Mucosa of descending colon (tissue), 3 donors: ENCODE data around the gene TMEM62. TPM values are rescaled to one million over a fixed set of nuclear protein-coding genes. Genes with fewer than 3 reads are reported as not detected.

ENCODE experiments used
- ATAC-seq: fragments of 200-7000 bp; cut with Tn5 transposase; one replicate; pipeline ENCODE4 v1.9.1; 2020; ENCODE audit warnings: mild to moderate bottlenecking, moderate library complexity
- DNase-seq, 3 donors: peaks; one replicate each; pipeline ENCODE4 v3.0.0-alpha.2; 2020
- H3K36me3 ChIP-seq: fragments of 200-600 bp; one replicate; pipeline ENCODE4 v1.8.0; 2021; ENCODE audit warnings: low read depth, mild to moderate bottlenecking
- H3K4me1 ChIP-seq: fragments of 200-600 bp; one replicate; pipeline ENCODE4 v1.8.0; 2021; ENCODE audit warnings: low read depth, mild to moderate bottlenecking
- H3K4me3 ChIP-seq: fragments of 200-600 bp; one replicate; pipeline ENCODE4 v1.8.0; 2021; ENCODE audit warnings: mild to moderate bottlenecking
- H3K9me3 ChIP-seq: fragments of 200-600 bp; one replicate; pipeline ENCODE4 v1.8.0; 2021; ENCODE audit warnings: mild to moderate bottlenecking
- CTCF ChIP-seq: fragments of 200-600 bp; IDR thresholded peaks from one replicate; pipeline ENCODE4 v1.8.0; 2022; ENCODE audit warnings: antibody characterized with exemption, mild to moderate bottlenecking
- intact Hi-C, 2 donors: fragments of 100-400 bp; cut with DNase I in 1 of 2; cut with micrococcal nuclease in 1 of 2; formaldehyde crosslinking; loops; one replicate each; pipeline versions ENCODE4 v1.11.0 to v1.11.1; 2022; cut with DNase I, micrococcal nuclease
- total RNA-seq, 3 donors: library from RNA; stranded (reverse); fragmentation: NEBNext Ultra II Directional in 2 of 3; extraction: Animal tissue kit (Norgen Biotek cat#: 25700) in 2 of 3; gene quantifications; one replicate each; pipeline versions ENCODE4 v1.2.1 to v1.2.4, GENCODE V29; 2021 to 2023
- donor health status: DM: no; HTN: no; CAD: no; lungs with moderate emphysema.
- donor health status: DM: no; HTN: no; CAD: no.
- donor health status: DM: no; HTN: yes; CAD: no.

The TMEM62 gene
- total RNA-seq, 3 donors from 2014 or later = 26.8 to 43.7 (median 34.9) TPM

DNA sequence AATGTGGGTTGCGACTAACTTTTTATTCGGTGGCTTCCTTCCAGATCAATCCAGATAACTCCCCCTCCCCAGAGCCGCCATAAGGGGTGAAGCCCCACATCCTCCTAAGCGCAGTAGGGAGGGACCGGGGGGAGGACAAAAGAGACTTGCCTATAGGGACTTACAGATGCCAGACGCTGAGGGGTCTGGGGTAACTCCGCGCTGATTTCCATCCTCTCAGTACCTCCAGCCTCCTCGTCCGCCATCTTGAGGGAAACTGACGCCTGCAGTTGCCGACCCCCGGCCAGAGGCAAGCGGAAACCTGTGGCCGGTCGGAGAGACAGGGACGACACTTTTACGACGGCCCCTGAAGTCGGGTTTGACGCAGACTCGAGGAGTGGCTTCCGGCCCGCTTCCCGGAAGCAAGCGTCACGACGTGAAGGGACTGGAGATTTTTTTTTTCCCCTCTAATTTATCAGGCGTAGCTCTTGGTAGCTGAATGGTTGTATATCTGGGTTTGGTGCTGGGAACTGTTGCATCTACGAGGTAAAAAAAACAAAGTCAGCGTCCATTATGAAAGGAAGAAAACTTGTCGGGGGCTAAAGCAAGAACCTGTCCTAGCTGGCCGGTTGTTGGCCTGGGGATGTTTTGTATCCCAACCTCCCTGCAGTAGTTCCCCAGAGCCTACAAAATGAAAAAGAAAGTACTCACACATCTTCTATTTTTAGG, 27.5 kb upstream of the TMEM62 start, which contains the start of gene UBR1:
UBR1 (minus strand) TSS at position 261 of the 708 bp plus-strand sequence; CDS start at position 245, 16 bp downstream.
- ATAC-seq (peak; percentile 99), DNase-seq (peak; percentile 89 to 95 (median 90))
- Histone ChIP-seq H3K4me3 (peak within 1 kb of the TSS; percentile 61), H3K36me3 (no peaks in the 10 kb centered on the region), H3K9me3 (no peaks in the 10 kb centered on the region), H3K4me1 (peaks cover 13% of the 10 kb centered on the region)
- no peak for TF ChIP-seq CTCF
- intact Hi-C loops = no loop called here

DNA sequence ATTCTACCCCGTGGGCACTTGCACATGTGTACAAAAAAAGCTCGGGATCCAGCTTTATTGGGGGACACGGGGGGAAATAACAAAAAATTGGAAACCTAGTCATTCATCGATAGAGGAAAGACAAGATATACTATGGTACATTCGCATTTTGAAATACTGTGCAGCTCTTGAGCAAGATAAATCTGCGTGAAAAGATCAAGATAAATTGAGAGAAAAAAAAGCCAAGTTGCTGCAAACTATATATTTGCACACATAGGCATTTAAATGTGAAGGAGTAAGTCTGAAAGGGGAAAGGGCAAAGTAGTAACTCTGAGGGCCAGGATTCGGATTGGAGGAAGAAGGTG, 26.9 kb upstream of the TMEM62 start:
- Histone ChIP-seq H3K36me3 (no peaks in the 10 kb centered on the region), H3K4me1 (peaks cover 13% of the 10 kb centered on the region), H3K4me3 (no peak overlapping the region), H3K9me3 (no peaks in the 10 kb centered on the region)
- no peak for TF ChIP-seq CTCF
- ATAC-seq (no peak), DNase-seq (no peak)
- intact Hi-C loops = no loop called here

- Histone ChIP-seq H3K4me1 (peaks cover 13% of the 10 kb centered on the region), H3K9me3 (no peaks in the 10 kb centered on the region), H3K36me3 (no peaks in the 10 kb centered on the region), H3K4me3 (no peak overlapping the region)
- no peak for TF ChIP-seq CTCF
- ATAC-seq = no peak
- intact Hi-C loops = no loop called here
- no peak for DNase-seq
Observed at GRCh38 chr15:43107751-43108150, 25.6 kb upstream of the TMEM62 start.

GRCh38 chr15:43111354-43111753, 22.0 kb upstream of the TMEM62 start:
- Histone ChIP-seq H3K4me1 (peaks cover 6% of the 10 kb centered on the region), H3K36me3 (no peaks in the 10 kb centered on the region), H3K9me3 (no peaks in the 10 kb centered on the region), H3K4me3 (no peak overlapping the region)
- intact Hi-C loops = no loop called here
- DNase-seq (peak in 1 of 3 donors; percentile 40), ATAC-seq (peak; percentile 98)
- TF ChIP-seq CTCF = no peak

DNA sequence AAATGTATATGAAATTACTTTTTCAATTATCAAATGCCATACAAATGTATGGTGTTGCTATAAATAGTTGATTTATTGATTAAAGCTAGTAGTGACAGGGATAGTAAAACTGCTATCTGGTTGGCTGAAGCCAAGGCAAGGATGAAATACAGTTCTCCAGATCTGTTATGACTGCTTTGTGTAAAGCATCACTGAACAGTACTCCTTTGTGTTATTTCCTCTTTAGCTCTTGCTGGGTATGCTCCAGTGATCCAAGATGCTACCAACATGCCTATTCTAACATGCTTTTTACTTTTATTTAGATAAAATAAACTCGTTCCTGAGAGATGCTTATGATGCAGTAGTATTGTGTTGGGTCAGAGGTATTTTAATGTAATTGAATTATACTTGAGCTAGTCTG, 15.1 kb upstream of the TMEM62 start:
- Histone ChIP-seq H3K9me3 (no peaks in the 10 kb centered on the region), H3K4me3 (no peak overlapping the region), H3K4me1 (peaks cover 8% of the 10 kb centered on the region), H3K36me3 (no peaks in the 10 kb centered on the region)
- no peak for TF ChIP-seq CTCF
- ATAC-seq (no peak), DNase-seq (no peak)
- intact Hi-C loops = no loop called here

DNA sequence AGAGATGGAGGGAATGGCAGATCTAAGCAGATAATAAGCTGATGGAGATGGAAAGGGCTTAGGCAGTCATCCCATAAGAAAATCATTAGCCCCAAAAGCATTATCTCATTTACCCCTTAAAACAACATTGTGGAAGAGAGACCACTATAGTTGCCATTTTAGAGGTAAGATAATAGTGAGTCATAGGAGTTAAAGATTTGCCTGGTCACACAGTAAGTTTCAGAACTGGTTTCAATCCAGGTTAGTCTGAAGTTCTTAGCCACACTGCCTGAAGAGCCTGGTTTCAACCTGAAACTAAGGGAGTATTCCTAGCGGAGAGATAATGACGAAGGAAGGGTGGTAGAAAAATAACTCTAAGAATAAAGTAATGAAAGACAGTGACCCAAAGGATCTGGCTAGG, 14.6 kb upstream of the TMEM62 start:
- intact Hi-C loops = no loop called here
- no peaks in the 10 kb centered on the region for H3K9me3 ChIP-seq
- ATAC-seq = no peak

More for the DNA sequence above, 14.6 kb upstream of the TMEM62 start:
- no peaks in the 10 kb centered on the region for H3K36me3 ChIP-seq
- H3K4me3 ChIP-seq = no peak overlapping the region
- H3K4me1 ChIP-seq = peaks cover 8% of the 10 kb centered on the region
- no peak for TF ChIP-seq CTCF
- no peak for DNase-seq
